ENCODE results near the gene SSBP2.

DNA sequence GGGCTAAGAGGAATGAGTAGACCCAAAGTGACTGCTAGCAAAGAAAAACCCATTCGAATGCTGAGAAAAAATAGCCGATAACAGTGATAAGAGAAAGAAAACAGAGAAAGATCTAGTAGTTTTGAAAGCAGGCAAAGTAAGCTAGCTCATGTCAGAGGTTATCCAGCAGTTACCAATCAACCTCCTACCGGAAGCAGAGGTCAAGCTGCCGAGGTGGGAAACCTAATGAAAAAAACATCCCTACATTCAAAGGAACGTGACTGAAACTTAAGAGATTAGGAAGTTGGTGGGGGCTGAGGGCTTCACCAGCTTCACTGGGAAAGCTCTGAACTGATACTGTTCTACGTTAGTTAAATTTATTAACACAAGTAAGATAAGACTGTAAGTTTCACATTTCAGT lies 32.6 kb downstream of the SSBP2 start:
- no peak for TF ChIP-seq SIN3A (IDR thresholded peaks at IDR 0.05; ENCODE audit: borderline replicate concordance, insufficient read depth, low read length)
- TF ChIP-seq TAF1 (IDR thresholded peaks at IDR 0.05; ENCODE audit: borderline replicate concordance, insufficient read depth, low read length): no peak
- no peak for TF ChIP-seq POLR2AphosphoS5 (IDR thresholded peaks at IDR 0.05; ENCODE audit: low read depth, low read length)
- TF ChIP-seq, protein P1, sequence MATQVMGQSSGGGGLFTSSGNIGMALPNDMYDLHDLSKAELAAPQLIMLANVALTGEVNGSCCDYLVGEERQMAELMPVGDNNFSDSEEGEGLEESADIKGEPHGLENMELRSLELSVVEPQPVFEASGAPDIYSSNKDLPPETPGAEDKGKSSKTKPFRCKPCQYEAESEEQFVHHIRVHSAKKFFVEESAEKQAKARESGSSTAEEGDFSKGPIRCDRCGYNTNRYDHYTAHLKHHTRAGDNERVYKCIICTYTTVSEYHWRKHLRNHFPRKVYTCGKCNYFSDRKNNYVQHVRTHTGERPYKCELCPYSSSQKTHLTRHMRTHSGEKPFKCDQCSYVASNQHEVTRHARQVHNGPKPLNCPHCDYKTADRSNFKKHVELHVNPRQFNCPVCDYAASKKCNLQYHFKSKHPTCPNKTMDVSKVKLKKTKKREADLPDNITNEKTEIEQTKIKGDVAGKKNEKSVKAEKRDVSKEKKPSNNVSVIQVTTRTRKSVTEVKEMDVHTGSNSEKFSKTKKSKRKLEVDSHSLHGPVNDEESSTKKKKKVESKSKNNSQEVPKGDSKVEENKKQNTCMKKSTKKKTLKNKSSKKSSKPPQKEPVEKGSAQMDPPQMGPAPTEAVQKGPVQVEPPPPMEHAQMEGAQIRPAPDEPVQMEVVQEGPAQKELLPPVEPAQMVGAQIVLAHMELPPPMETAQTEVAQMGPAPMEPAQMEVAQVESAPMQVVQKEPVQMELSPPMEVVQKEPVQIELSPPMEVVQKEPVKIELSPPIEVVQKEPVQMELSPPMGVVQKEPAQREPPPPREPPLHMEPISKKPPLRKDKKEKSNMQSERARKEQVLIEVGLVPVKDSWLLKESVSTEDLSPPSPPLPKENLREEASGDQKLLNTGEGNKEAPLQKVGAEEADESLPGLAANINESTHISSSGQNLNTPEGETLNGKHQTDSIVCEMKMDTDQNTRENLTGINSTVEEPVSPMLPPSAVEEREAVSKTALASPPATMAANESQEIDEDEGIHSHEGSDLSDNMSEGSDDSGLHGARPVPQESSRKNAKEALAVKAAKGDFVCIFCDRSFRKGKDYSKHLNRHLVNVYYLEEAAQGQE (IDR thresholded peaks at IDR 0.05; ENCODE audit: insufficient read depth in 1 of 2, low read depth in 2 of 2, low read length in 2 of 2): no peak
- TF ChIP-seq FOXP2 (optimal IDR thresholded peaks at IDR 0.05; ENCODE audit: borderline replicate concordance, extremely low read depth, extremely low read length, insufficient read depth): no peak

All from PFSK-1 (cell line).